Body of pancreas (tissue), 4 donors: Measurements from ENCODE around the gene CFAP299. TPM values are rescaled to one million over a fixed set of nuclear protein-coding genes. Genes with fewer than 3 reads are reported as not detected.

Source experiments
- ATAC-seq: fragments of 150-250 bp; one replicate; pipeline ENCODE4 v1.9.1; 2016
- DNase-seq, 4 donors: peaks; one replicate each; pipeline ENCODE4 v3.0.0-alpha.2; 2019
- H3K27ac ChIP-seq, 4 donors: fragments of 200-600 bp; sonication (generic); 1 replicate in 3 of 4; 2 replicates in 1 of 4; pipeline versions ENCODE4 v1.5.1 to v1.6.1; 2016 to 2019; ENCODE audit warnings: mild to moderate bottlenecking in 1 of 4, mixed read lengths in 1 of 4, moderate library complexity in 1 of 4
- H3K27me3 ChIP-seq, 2 donors: fragments of 200-600 bp; sonication (generic); one replicate each; pipeline ENCODE4 v1.6.0; 2016; ENCODE audit warnings: mild to moderate bottlenecking in 1 of 2
- H3K36me3 ChIP-seq, 2 donors: fragments of 200-600 bp; sonication (generic); replicated peaks in 1 of 2; 2 replicates each; pipeline ENCODE4 v1.5.1; 2016; ENCODE audit warnings: low read depth in 2 of 2; ENCODE audit not compliant: insufficient read depth in 1 of 2
- H3K4me1 ChIP-seq: fragments of 200-600 bp; sonication (generic); one replicate; pipeline ENCODE4 v1.6.0; 2016
- H3K4me3 ChIP-seq, 2 donors: fragments of 200-600 bp; sonication (generic); 1 replicate in 1 of 2; 2 replicates in 1 of 2; pipeline ENCODE4 v1.5.1; 2016 to 2019
- H3K9me3 ChIP-seq, 3 donors: fragments of 200-600 bp; sonication (generic); 1 replicate in 2 of 3; 2 replicates in 1 of 3; pipeline ENCODE4 v1.5.1; 2016
- POLR2A ChIP-seq, 3 donors: fragments of 450-650 bp; IDR thresholded peaks; one replicate each; pipeline ENCODE4 v1.6.1; 2016; ENCODE audit warnings: antibody characterized with exemption in 3 of 3, mild to moderate bottlenecking in 2 of 3
- WGBS, 2 donors: methylation state at CpG; one replicate each; pipeline ENCODE4 v1.1.5; 2017; 5-methylcytosine and 5-hydroxymethylcytosine counted together
- intact Hi-C: fragments of 100-400 bp; cut with DNase I; formaldehyde crosslinking; loops from one replicate; pipeline ENCODE4 v1.15.1; 2023
- total RNA-seq, 2 donors: library from RNA; depleted of rRNA; stranded (reverse); fragments of >200 nt; gene quantifications; one replicate each; pipeline ENCODE4 v1.1.0, GENCODE V29; 2016
- TF ChIP-seq, protein P1 (sequence below), 7 experiments: fragments of 450-650 bp in 4 of 7; fragments of 200-600 bp in 3 of 7; sonication (generic) in 3 of 7; IDR thresholded peaks; one replicate each; pipeline ENCODE4 v1.5.1; 2016 to 2019; ENCODE audit warnings: antibody characterized with exemption in 7 of 7

CFAP299 gene
- total RNA-seq, 2 donors from 2014 or later = not detected

DNA sequence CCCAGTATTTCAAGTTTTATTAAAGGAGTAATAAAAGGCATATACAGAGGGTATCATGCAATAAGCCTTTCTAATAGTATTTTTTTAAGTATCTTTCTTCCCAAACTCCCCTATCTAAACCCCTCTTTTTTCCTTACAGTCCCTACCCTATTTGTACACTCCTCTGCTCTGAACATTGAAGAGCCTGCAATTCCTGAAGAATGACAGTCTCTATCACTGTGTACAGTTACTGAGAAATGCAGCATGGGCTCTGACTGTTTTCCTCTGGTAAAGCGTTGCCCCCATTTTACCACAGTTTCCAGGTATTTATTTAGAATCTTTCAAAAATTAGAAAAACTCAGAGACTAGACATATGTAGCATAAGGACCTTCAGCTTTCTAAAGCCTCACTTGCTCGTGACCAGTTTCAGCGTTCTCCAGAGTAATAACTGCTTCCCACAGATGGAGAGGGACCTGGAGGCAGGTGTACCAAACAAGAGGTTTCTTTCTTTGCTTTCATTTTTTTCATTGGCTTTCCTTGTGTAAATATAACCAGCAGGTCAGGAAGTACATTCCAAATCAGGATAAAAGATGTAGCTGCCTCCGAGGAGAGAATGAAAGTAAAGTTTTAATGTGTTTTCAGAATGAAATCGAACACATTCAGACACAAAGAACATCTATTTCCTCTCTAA is 230.8 kb downstream of the CFAP299 start:
- H3K4me3 ChIP-seq = no peak overlapping the region
- H3K27me3 ChIP-seq = no peaks in the 10 kb centered on the region
- intact Hi-C loops = no loop called here
- 16 to 20% methylated on average over 5 of the region's 5 CpGs for WGBS, 2 donors
- H3K27ac ChIP-seq = no peak overlapping the region
- TF ChIP-seq, protein P1, sequence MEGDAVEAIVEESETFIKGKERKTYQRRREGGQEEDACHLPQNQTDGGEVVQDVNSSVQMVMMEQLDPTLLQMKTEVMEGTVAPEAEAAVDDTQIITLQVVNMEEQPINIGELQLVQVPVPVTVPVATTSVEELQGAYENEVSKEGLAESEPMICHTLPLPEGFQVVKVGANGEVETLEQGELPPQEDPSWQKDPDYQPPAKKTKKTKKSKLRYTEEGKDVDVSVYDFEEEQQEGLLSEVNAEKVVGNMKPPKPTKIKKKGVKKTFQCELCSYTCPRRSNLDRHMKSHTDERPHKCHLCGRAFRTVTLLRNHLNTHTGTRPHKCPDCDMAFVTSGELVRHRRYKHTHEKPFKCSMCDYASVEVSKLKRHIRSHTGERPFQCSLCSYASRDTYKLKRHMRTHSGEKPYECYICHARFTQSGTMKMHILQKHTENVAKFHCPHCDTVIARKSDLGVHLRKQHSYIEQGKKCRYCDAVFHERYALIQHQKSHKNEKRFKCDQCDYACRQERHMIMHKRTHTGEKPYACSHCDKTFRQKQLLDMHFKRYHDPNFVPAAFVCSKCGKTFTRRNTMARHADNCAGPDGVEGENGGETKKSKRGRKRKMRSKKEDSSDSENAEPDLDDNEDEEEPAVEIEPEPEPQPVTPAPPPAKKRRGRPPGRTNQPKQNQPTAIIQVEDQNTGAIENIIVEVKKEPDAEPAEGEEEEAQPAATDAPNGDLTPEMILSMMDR (IDR thresholded peaks at IDR 0.05) = no peak
- no peaks in the 10 kb centered on the region for H3K36me3 ChIP-seq
- no peaks in the 10 kb centered on the region for H3K4me1 ChIP-seq
- ATAC-seq = no peak
- no peak for DNase-seq
- H3K9me3 ChIP-seq = no peaks in the 10 kb centered on the region

DNA sequence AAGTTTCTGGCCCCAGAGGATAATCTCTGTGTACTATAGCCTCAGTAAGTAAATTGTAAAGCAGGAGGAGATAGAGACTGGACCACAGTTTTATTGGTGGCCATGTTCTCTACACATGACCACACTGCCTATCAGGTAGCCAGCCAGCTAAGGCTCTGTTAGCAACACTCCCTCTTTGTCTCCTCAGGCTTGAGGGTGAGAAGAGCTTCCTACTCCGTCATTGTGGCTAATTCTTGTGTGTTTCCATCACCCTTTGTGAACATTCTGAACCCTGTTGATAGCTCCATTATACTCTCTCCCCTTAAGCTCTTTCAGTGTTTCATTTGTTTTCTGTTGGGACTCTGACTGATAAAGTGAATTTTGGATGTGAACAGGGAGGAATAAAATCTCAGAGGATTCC is 233.4 kb downstream of the CFAP299 start:
- H3K4me3 ChIP-seq = no peak overlapping the region
- no peak for DNase-seq
- intact Hi-C loops = no loop called here
- H3K9me3 ChIP-seq = no peaks in the 10 kb centered on the region
- no peak overlapping the region for H3K27ac ChIP-seq
- H3K36me3 ChIP-seq = no peaks in the 10 kb centered on the region
- TF ChIP-seq POLR2A (IDR thresholded peaks at IDR 0.05) = no peak
- TF ChIP-seq, protein P1 (IDR thresholded peaks at IDR 0.05) = no peak
- no peaks in the 10 kb centered on the region for H3K27me3 ChIP-seq
- WGBS, 2 donors = 47 to 64% methylated on average over 1 of the region's 1 CpG
- no peaks in the 10 kb centered on the region for H3K4me1 ChIP-seq
- no peak for ATAC-seq

DNA sequence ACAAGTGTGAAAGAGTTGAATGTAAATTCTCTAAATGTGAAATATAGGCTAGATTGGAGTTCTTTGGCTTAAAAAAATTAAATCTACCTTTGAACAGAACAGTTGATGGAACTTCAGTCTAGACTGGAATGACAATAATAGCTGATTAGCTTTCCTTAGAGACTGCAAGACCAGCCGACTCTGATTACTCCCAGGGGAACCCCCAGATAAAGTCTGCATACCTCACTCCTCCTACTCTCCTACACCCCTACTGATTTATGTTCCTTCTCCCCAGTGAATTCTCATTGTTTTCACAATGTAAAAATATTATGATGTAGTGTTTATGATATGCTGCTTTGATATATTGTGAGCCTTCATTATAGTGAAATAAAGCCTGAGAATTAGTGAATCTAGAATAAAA is 241.3 kb downstream of the CFAP299 start:
- Histone ChIP-seq H3K27ac (no peak overlapping the region), H3K4me1 (no peaks in the 10 kb centered on the region), H3K9me3 (no peaks in the 10 kb centered on the region), H3K36me3 (no peaks in the 10 kb centered on the region), H3K27me3 (no peaks in the 10 kb centered on the region), H3K4me3 (no peak overlapping the region)
- DNase-seq (no peak), ATAC-seq (no peak)
- TF ChIP-seq, protein P1 (IDR thresholded peaks at IDR 0.05) = no peak
- TF ChIP-seq POLR2A (IDR thresholded peaks at IDR 0.05) = no peak
- 26 to 36% methylated on average over 1 of the region's 1 CpG for WGBS, 2 donors
- intact Hi-C loops = no loop called here

DNA sequence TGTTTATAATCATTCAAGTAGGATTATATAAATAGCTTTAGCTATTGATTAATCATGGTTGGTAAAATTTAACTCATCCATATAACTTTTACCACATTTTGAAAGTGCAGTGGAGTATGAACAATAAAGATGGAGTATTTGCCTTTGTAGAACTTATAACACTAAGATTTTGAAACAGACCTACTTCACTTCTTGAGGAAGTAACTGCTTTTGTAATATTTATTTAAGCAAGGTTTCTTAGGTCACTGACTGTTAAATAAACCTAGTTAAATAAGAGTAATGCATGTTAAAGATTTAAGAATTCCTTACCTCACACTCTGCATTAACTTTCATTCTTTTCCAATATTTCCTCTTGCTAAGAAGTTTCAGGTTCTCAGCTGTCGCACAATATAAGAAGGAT is 242.5 kb downstream of the CFAP299 start:
- no peaks in the 10 kb centered on the region for H3K36me3 ChIP-seq
- intact Hi-C loops = no loop called here
- ATAC-seq (no peak), DNase-seq (no peak)
- WGBS, 2 donors = 68 to 71% methylated on average over 1 of the region's 1 CpG
- H3K27ac ChIP-seq = no peak overlapping the region
- no peaks in the 10 kb centered on the region for H3K9me3 ChIP-seq
- H3K4me3 ChIP-seq = no peak overlapping the region
- no peaks in the 10 kb centered on the region for H3K4me1 ChIP-seq
- H3K27me3 ChIP-seq = no peaks in the 10 kb centered on the region
- no peak for TF ChIP-seq POLR2A (IDR thresholded peaks at IDR 0.05)
- TF ChIP-seq, protein P1 (IDR thresholded peaks at IDR 0.05) = no peak

DNA sequence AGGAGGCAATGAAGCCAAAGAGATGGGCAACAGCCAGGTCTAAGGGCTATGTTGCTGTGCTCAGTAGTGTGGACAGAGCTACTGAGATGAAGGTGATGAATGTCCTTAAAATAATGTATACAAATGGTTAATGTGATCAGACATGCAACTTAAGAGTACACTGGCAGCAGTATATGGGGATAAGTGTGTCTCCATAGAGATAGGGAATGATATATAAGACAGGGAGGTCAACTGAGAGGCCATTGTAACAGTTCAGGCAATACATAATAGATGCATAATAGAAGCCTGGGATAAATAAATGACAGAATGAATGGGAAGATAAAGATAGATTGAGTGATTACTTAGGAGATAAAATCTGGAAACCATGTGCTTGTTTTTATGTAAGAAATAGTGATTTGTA is 250.0 kb downstream of the CFAP299 start:
- Histone ChIP-seq H3K27me3 (no peaks in the 10 kb centered on the region), H3K27ac (no peak overlapping the region), H3K4me1 (no peaks in the 10 kb centered on the region), H3K4me3 (no peak overlapping the region), H3K9me3 (no peaks in the 10 kb centered on the region), H3K36me3 (no peaks in the 10 kb centered on the region)
- TF ChIP-seq, protein P1 (IDR thresholded peaks at IDR 0.05) = no peak
- TF ChIP-seq POLR2A (IDR thresholded peaks at IDR 0.05) = no peak
- ATAC-seq (no peak), DNase-seq (no peak)
- intact Hi-C loops = no loop called here
